ENCODE results near the gene ROBO2.

ROBO2 gene

GRCh38 chr3:77039606-77040171 is at the start of gene ROBO2:
ROBO2 (plus strand) TSS chr3:77040099; CDS start chr3:77040786, 687 bp downstream.
- DNase-seq, result peak; percentile 39

GRCh38 chr3:76990606-76991005 is 49.3 kb upstream of the ROBO2 start:
- DNase-seq, result no peak

- DNase-seq, result no peak
Observed at GRCh38 chr3:76991165-76991564, 48.7 kb upstream of the ROBO2 start.

GRCh38 chr3:76997733-76998132 is 42.2 kb upstream of the ROBO2 start:
- DNase-seq, result no peak

GRCh38 chr3:76998555-76998954 is 41.3 kb upstream of the ROBO2 start:
- no peak for DNase-seq

- no peak for DNase-seq
Observed at GRCh38 chr3:77001062-77001701, 38.7 kb upstream of the ROBO2 start.

- DNase-seq, result no peak
Observed at GRCh38 chr3:77014226-77014625, 25.7 kb upstream of the ROBO2 start.

- DNase-seq, result no peak
Observed at GRCh38 chr3:77025471-77025870, 14.4 kb upstream of the ROBO2 start.

- no peak for DNase-seq
Observed at GRCh38 chr3:77026904-77027634, 12.8 kb upstream of the ROBO2 start.

- no peak for DNase-seq
Observed at GRCh38 chr3:77028005-77028404, 11.9 kb upstream of the ROBO2 start.

GRCh38 chr3:77038468-77038929 is 1.4 kb upstream of the ROBO2 start:
- DNase-seq, result peak; percentile 57

- peak; percentile 23 for DNase-seq
Observed at GRCh38 chr3:77038930-77039605, 831 bp upstream of the ROBO2 start.

- no peak for DNase-seq
Observed at GRCh38 chr3:77040216-77040615, 317 bp downstream of the ROBO2 start.

- no peak for DNase-seq
Observed at GRCh38 chr3:77040926-77041722, 1.2 kb downstream of the ROBO2 start.

GRCh38 chr3:77041811-77042210 is 1.9 kb downstream of the ROBO2 start:
- no peak for DNase-seq

GRCh38 chr3:77042343-77042742 is 2.4 kb downstream of the ROBO2 start:
- DNase-seq, result no peak

- no peak for DNase-seq
Observed at GRCh38 chr3:77042882-77043281, 3.0 kb downstream of the ROBO2 start.

- DNase-seq, result no peak
Observed at GRCh38 chr3:77045686-77046085, 5.8 kb downstream of the ROBO2 start.

- no peak for DNase-seq
Observed at GRCh38 chr3:77048186-77048585, 8.3 kb downstream of the ROBO2 start.

- DNase-seq, result no peak
Observed at GRCh38 chr3:77051591-77051990, 11.7 kb downstream of the ROBO2 start.

- no peak for DNase-seq
Observed at GRCh38 chr3:77052051-77052501, 12.2 kb downstream of the ROBO2 start.
